ENCODE data around the gene NCOR1.

Gene NCOR1

GRCh38 chr17:16250635-16251034, 35.3 kb upstream of the NCOR1 start:
- Histone ChIP-seq H3K27me3 (ENCODE audit: insufficient read depth, poor library complexity, severe bottlenecking) (no peaks in the 10 kb centered on the region), H3K9me3 (ENCODE audit: severe bottlenecking) (no peaks in the 10 kb centered on the region), H3K36me3 (ENCODE audit: low read depth) (no peaks in the 10 kb centered on the region), H3K4me3 (ENCODE audit: severe bottlenecking) (no peak overlapping the region), H3K27ac (ENCODE audit: poor library complexity, severe bottlenecking) (no peak overlapping the region), H3K4me1 (ENCODE audit: insufficient read depth, poor library complexity, severe bottlenecking) (peaks cover 2% of the 10 kb centered on the region)
- no peak for TF ChIP-seq CTCF (IDR thresholded peaks at IDR 0.05; ENCODE audit: poor library complexity, severe bottlenecking)
- peak; percentile 38; the same call in 1 of the 3 replicates for ATAC-seq (ENCODE audit: low read depth)
- DNase-seq (ENCODE audit: low spot score): no peak

- no peak overlapping the region for H3K4me3 ChIP-seq (ENCODE audit: severe bottlenecking)
- ATAC-seq (ENCODE audit: low read depth) (no peak), DNase-seq (ENCODE audit: low spot score) (peak; percentile 5)
- no peaks in the 10 kb centered on the region for H3K9me3 ChIP-seq (ENCODE audit: severe bottlenecking)
- H3K36me3 ChIP-seq (ENCODE audit: low read depth): no peaks in the 10 kb centered on the region
- no peak for TF ChIP-seq CTCF (IDR thresholded peaks at IDR 0.05; ENCODE audit: poor library complexity, severe bottlenecking)
- H3K27ac ChIP-seq (ENCODE audit: poor library complexity, severe bottlenecking): no peak overlapping the region
- H3K27me3 ChIP-seq (ENCODE audit: insufficient read depth, poor library complexity, severe bottlenecking): no peaks in the 10 kb centered on the region
- H3K4me1 ChIP-seq (ENCODE audit: insufficient read depth, poor library complexity, severe bottlenecking): peaks cover 2% of the 10 kb centered on the region
Measured at GRCh38 chr17:16247586-16247984, 32.3 kb upstream of the NCOR1 start.

- Histone ChIP-seq H3K27me3 (ENCODE audit: insufficient read depth, poor library complexity, severe bottlenecking) (no peaks in the 10 kb centered on the region), H3K9me3 (ENCODE audit: severe bottlenecking) (no peaks in the 10 kb centered on the region), H3K27ac (ENCODE audit: poor library complexity, severe bottlenecking) (no peak overlapping the region), H3K36me3 (ENCODE audit: low read depth) (no peaks in the 10 kb centered on the region), H3K4me1 (ENCODE audit: insufficient read depth, poor library complexity, severe bottlenecking) (no peaks in the 10 kb centered on the region), H3K4me3 (ENCODE audit: severe bottlenecking) (no peak overlapping the region)
- no peak for DNase-seq (ENCODE audit: low spot score)
- no peak for ATAC-seq (ENCODE audit: low read depth)
- TF ChIP-seq CTCF (IDR thresholded peaks at IDR 0.05; ENCODE audit: poor library complexity, severe bottlenecking): no peak
Measured at GRCh38 chr17:16243801-16244567, 28.6 kb upstream of the NCOR1 start.

- no peak for TF ChIP-seq CTCF (IDR thresholded peaks at IDR 0.05; ENCODE audit: poor library complexity, severe bottlenecking)
- no peak overlapping the region for H3K27ac ChIP-seq (ENCODE audit: poor library complexity, severe bottlenecking)
Measured at GRCh38 chr17:16243385-16243784, 28.1 kb upstream of the NCOR1 start.

GRCh38 chr17:16241906-16242399, 26.6 kb upstream of the NCOR1 start:
- Histone ChIP-seq H3K4me1 (ENCODE audit: insufficient read depth, poor library complexity, severe bottlenecking) (no peaks in the 10 kb centered on the region), H3K36me3 (ENCODE audit: low read depth) (no peaks in the 10 kb centered on the region), H3K27me3 (ENCODE audit: insufficient read depth, poor library complexity, severe bottlenecking) (no peaks in the 10 kb centered on the region), H3K4me3 (ENCODE audit: severe bottlenecking) (no peak overlapping the region), H3K27ac (ENCODE audit: poor library complexity, severe bottlenecking) (no peak overlapping the region), H3K9me3 (ENCODE audit: severe bottlenecking) (no peaks in the 10 kb centered on the region)
- no peak for DNase-seq (ENCODE audit: low spot score)
- no peak for ATAC-seq (ENCODE audit: low read depth)
- no peak for TF ChIP-seq CTCF (IDR thresholded peaks at IDR 0.05; ENCODE audit: poor library complexity, severe bottlenecking)

More at GRCh38 chr17:16243385-16243784, 28.1 kb upstream of the NCOR1 start:
- Histone ChIP-seq H3K4me1 (ENCODE audit: insufficient read depth, poor library complexity, severe bottlenecking) (no peaks in the 10 kb centered on the region), H3K36me3 (ENCODE audit: low read depth) (no peaks in the 10 kb centered on the region), H3K4me3 (ENCODE audit: severe bottlenecking) (no peak overlapping the region), H3K27me3 (ENCODE audit: insufficient read depth, poor library complexity, severe bottlenecking) (no peaks in the 10 kb centered on the region), H3K9me3 (ENCODE audit: severe bottlenecking) (no peaks in the 10 kb centered on the region)
- DNase-seq (ENCODE audit: low spot score): no peak
- no peak for ATAC-seq (ENCODE audit: low read depth)
